ENCODE results near the gene PIK3CB.

- peak; percentile 96 for TF ChIP-seq POLR2A (IDR thresholded peaks at IDR 0.05; ENCODE audit: low read length)
- TF ChIP-seq GATA1 (IDR thresholded peaks at IDR 0.05; ENCODE audit: low read depth, low read length) = no peak
These were observed at the start of gene PIK3CB for GRCh38 chr3:138834596-138835396.
